Renal pelvis (tissue), 12 donors: ENCODE data around the gene TAF11. TPM values are rescaled to one million over a fixed set of nuclear protein-coding genes. Genes with fewer than 3 reads are reported as not detected.
"Not testable (repeated sequence)": the region's sequence is repeated elsewhere in the genome, so short reads cannot be mapped to it uniquely, and the experiment has no call there.

Experiments used
- DNase-seq: peaks from one replicate; pipeline ENCODE4 v3.0.0-alpha.2; 2013
- long read RNA-seq, 16 experiments: transcript quantifications; one replicate each; lab custom pipeline, GENCODE V29; 2026
- polyA plus RNA-seq, 3 donors: library from polyadenylated mRNA; unstranded; fragments of 120-200 nt; gene quantifications; one replicate each; pipeline ENCODE4 v1.2.1, GENCODE V29; 2013; ENCODE audit not compliant: insufficient read length in 3 of 3

Gene TAF11
- 10 to 100 TPM; 45.3 to 53.0 (median 45.4) TPM for polyA plus RNA-seq
- long read RNA-seq, donor 1, transcript TAF11-201 (5 exons, 1,580 nt) = major isoform, 11 of 11 reads
- long read RNA-seq, donor 1, partial matches to known transcripts = 0 of 11 reads
- long read RNA-seq, donor 1, other reads (novel, unspliced or antisense) = 0 of 11 reads
- long read RNA-seq, donor 2, transcript TAF11-201 (5 exons, 1,580 nt) = major isoform, 16 of 16 reads
- long read RNA-seq, donor 2, partial matches to known transcripts = 0 of 16 reads
- long read RNA-seq, donor 2, other reads (novel, unspliced or antisense) = 0 of 16 reads
- long read RNA-seq, donor 3, transcript TAF11-201 (5 exons, 1,580 nt) = major isoform, 15 of 15 reads
- long read RNA-seq, donor 3, partial matches to known transcripts = 0 of 15 reads
- long read RNA-seq, donor 3, other reads (novel, unspliced or antisense) = 0 of 15 reads
- long read RNA-seq, donor 4, transcript TAF11-201 (5 exons, 1,580 nt) = major isoform, 17 of 27 reads
- long read RNA-seq, donor 4, partial matches to known transcripts = 10 of 27 reads
- long read RNA-seq, donor 4, other reads (novel, unspliced or antisense) = 0 of 27 reads
- long read RNA-seq, donor 5, transcript TAF11-201 (5 exons, 1,580 nt) = major isoform, 6 of 16 reads
- long read RNA-seq, donor 5, partial matches to known transcripts = 8 of 16 reads
- long read RNA-seq, donor 5, other reads (novel, unspliced or antisense) = 0 of 16 reads
- long read RNA-seq, donor 6, transcript TAF11-201 (5 exons, 1,580 nt) = major isoform, 9 of 9 reads
- long read RNA-seq, donor 6, partial matches to known transcripts = 0 of 9 reads
- long read RNA-seq, donor 6, other reads (novel, unspliced or antisense) = 0 of 9 reads
- long read RNA-seq, donor 7, transcript TAF11-201 (5 exons, 1,580 nt) = major isoform, 10 of 22 reads
- long read RNA-seq, donor 7, partial matches to known transcripts = 12 of 22 reads
- long read RNA-seq, donor 7, other reads (novel, unspliced or antisense) = 0 of 22 reads
- long read RNA-seq, donor 8, partial matches to known transcripts = 0 of 2 reads
- long read RNA-seq, donor 8, other reads (novel, unspliced or antisense) = 0 of 2 reads
- long read RNA-seq, donor 9, transcript TAF11-201 (5 exons, 1,580 nt) = major isoform, 18 of 19 reads
- long read RNA-seq, donor 9, partial matches to known transcripts = 0 of 19 reads
- long read RNA-seq, donor 9, other reads (novel, unspliced or antisense) = 0 of 19 reads
- long read RNA-seq, donor 10, transcript TAF11-201 (5 exons, 1,580 nt) = major isoform, 11 of 11 reads
- long read RNA-seq, donor 10, partial matches to known transcripts = 0 of 11 reads
- long read RNA-seq, donor 10, other reads (novel, unspliced or antisense) = 0 of 11 reads
- long read RNA-seq, donor 11, transcript TAF11-201 (5 exons, 1,580 nt) = major isoform, 8 of 8 reads
- long read RNA-seq, donor 11, partial matches to known transcripts = 0 of 8 reads
- long read RNA-seq, donor 11, other reads (novel, unspliced or antisense) = 0 of 8 reads
- long read RNA-seq, donor 12, transcript TAF11-201 (5 exons, 1,580 nt) = major isoform, 22 of 23 reads
- long read RNA-seq, donor 12, partial matches to known transcripts = 0 of 23 reads
- long read RNA-seq, donor 12, other reads (novel, unspliced or antisense) = 0 of 23 reads
- long read RNA-seq, donor 13, transcript TAF11-201 (5 exons, 1,580 nt) = major isoform, 5 of 5 reads
- long read RNA-seq, donor 13, partial matches to known transcripts = 0 of 5 reads
- long read RNA-seq, donor 13, other reads (novel, unspliced or antisense) = 0 of 5 reads
- long read RNA-seq, donor 14, transcript TAF11-201 (5 exons, 1,580 nt) = major isoform, 17 of 40 reads
- long read RNA-seq, donor 14, partial matches to known transcripts = 23 of 40 reads
- long read RNA-seq, donor 14, other reads (novel, unspliced or antisense) = 0 of 40 reads
- long read RNA-seq, donor 15, transcript TAF11-201 (5 exons, 1,580 nt) = major isoform, 18 of 27 reads
- long read RNA-seq, donor 15, partial matches to known transcripts = 7 of 27 reads
- long read RNA-seq, donor 15, other reads (novel, unspliced or antisense) = 0 of 27 reads
- long read RNA-seq, donor 16, transcript TAF11-201 (5 exons, 1,580 nt) = major isoform, 24 of 25 reads
- long read RNA-seq, donor 16, partial matches to known transcripts = 0 of 25 reads
- long read RNA-seq, donor 16, other reads (novel, unspliced or antisense) = 0 of 25 reads

DNA sequence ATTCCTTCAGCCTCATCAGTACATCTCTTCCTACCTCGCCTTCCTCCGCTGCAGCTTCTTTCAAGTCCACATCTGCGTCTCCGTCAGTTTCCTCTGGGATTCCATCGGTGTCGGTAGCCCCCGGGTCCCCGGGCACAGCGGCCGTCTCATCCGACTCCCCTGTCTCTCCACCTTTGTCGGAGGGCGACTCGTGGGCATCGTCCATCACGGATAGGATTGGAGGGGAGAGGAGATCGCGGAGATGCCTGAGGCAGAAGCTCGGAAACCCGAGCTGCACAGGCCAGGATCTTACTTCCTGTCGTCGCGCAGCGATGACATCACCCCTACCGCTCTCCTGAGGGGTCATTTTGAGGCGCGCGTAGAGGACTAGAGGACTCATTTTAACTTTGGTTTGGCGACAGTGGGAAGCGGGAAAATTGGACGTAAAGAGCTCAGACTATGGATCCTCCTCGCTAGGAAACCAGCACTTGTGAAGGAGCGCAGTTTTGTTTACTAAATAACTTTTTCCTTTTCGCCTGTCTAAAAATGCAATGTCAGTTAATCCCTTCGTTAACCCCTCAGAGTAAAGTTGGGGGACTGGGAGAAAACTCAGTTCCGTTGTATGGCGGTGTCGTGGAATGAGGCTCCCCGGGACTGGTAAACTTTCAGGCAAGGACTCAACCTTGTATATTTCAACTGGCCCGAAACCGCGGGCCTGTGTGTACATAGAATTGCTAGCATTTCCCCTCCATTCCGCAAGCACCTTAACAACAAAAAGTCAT is at the start of gene TAF11:
Gene TAF11 (minus strand): TSS at position 290 of the 761 bp plus-strand sequence. CDS start 85 bp downstream, at position 205.
- peak; percentile 97 for DNase-seq

GRCh38 chr6:34934516-34934915 is 46.7 kb upstream of the TAF11 start:
- DNase-seq = peak; percentile 44

GRCh38 chr6:34932202-34932601 is 44.4 kb upstream of the TAF11 start:
- not testable (repeated sequence) for DNase-seq

DNA sequence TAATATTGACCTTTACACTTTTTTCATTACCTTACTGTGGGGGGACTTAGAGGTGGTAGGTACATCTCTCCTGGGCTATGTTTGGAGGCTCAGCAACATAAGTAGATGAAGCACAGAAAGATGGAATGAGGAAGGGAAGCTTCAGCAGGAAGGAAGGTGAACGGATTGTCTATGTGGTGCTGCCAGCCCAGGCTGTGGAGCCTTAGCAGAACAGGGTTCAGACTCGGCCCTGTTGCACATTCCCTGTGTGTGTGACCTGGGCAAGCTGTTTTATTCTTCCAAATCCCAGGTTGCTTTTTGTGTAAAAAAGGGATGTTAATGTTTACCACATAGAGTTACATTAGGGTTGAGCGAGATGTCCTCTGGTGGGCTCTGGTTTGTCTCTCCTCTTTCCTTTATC is 42.4 kb upstream of the TAF11 start:
- DNase-seq = no peak

- no peak for DNase-seq
Observed at GRCh38 chr6:34929241-34929978, 41.6 kb upstream of the TAF11 start.

DNA sequence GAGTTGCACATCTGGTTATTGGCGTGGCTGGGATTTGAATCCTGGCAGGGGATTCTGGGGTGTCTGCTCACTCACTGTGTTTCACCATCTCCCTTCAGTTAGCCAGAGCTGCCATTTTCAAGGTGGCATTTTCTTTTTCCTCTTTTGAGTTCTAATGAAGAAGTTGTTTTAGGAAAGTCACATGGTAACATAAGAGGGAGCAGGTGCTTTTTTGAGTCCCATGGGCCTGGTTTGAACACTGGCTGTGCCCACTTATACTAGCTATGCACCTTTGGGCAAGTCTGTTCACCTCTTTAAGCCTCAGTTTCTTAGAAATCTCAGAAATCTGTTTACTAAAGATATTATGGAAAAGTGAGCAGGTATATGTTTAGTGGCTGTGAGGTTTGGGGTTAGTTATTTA is 40.9 kb upstream of the TAF11 start:
- DNase-seq = no peak

DNA sequence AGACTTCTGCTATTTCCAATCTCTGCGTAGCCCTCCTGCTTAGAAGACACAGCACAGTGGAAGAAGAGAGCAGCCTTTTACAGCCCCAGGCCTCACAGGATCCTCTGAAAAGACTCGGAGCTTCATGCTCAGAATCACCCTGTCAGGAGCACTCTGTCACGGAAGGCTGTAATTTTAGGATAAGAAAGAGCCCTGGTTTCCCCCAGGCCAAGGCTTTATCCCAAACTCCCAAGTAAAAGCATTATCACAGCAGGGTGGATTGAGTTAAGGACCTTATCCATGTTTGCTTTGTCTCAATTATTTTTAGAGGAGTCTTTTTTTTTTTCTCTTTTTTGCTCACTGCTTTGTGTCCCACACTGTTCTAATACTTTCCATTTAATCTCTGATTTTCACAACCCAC is 40.4 kb upstream of the TAF11 start:
- no peak for DNase-seq

DNA sequence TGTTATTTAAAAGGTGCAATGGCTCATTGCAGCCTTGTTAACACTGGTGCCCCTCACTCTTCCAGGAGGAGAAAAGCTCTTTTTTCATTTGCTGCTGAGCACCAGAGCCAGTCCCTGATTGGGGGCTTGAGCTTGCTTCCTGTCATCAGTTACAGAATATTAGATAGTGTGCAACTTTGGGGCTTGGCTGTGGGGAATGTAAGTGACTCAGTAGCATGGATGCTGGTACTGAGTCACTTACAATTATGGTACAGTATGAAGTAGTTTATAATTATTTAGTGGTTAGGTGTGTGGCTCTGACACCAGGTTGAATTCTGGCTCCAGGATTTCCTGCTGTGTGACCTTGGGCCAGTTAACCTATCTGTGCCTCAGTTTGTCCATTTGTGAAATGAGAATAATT is 38.8 kb upstream of the TAF11 start:
- no peak for DNase-seq

GRCh38 chr6:34924831-34925625 is 37.2 kb upstream of the TAF11 start:
- no peak for DNase-seq

- DNase-seq = no peak
Observed at GRCh38 chr6:34922177-34922663, 34.4 kb upstream of the TAF11 start.

- no peak for DNase-seq
Observed at GRCh38 chr6:34920097-34920496, 32.3 kb upstream of the TAF11 start.

- DNase-seq = no peak
Observed at GRCh38 chr6:34919651-34920050, 31.8 kb upstream of the TAF11 start.

DNA sequence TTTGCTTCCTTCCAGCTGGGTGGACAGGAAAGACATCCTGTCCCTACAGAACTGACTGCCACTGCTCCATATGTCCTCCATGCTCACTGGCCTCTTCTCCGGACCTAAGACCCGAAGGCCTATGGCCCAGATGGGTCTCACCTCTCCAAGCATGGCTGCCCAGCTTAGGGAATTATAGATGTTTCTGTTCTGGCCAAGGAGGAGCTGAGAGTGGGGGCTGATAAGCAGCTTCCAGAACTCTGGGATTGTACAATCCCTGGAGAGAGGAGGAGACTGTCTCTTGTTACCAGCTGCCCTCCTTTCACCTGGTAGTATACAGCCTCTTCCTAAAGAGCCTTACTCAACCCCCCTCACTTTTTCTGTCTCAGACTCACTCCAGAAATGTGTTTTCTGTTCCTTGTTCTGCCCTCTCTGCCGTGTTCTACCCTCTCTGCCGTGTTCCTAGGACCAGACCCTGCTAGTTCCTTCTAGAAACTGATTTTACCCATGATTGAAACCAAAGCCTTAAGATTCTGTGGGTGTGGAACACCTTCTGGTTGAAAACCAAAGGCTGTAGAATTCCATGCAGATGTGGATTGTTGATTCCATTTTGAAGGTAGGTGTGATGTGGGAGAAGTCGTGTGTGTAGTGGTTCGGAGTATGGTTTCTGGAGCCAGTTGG is 29.9 kb upstream of the TAF11 start:
- DNase-seq = no peak

DNA sequence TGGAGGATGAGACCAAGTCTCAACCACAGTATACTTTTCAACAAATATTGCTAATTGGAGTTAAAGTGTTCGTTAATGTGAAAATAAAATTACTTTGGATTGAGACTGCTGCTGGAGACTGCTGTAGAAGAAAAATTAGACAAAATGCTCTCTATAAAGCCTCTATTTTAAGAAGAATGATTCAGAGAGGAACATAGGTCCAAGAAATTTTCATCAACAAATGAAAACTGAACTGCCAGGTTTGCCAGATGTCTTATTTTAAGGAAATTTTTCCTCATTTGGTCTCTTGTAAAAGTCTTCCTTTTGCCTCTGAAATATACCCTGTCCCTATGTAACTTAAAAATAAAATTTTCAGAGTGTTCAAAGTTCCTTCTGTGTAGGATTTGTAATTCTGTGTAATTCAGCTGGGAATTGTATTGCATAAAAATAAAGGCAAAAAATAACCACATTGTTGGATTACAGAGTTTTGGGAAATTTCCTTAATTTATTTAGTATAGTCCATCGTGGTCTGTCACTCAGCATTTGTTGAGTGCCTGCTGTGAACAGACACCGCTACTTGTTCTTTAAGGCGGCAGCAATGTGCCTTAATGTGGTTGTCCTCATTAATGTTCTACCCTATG is 28.6 kb upstream of the TAF11 start:
- DNase-seq = no peak

DNA sequence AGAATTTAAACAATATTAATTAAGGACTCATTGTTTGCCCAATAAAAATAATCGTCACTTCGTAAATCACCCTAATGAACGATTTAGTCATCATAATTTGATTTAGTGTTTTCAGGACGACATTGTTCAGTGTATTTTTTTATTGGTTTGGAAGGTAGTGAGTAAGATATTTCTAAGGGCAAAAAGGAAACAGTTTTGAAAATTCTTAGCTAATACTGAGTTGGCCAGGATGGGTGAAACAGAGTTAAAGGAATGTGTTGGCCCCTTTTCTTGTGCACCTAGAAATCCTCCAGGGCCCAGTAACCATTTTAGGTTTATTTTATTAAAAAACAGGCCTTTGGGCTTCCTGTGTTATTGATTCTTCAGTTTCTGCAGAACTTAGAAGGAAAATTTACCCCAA is 26.5 kb upstream of the TAF11 start:
- DNase-seq = no peak

- no peak for DNase-seq
Observed at GRCh38 chr6:34912715-34913464, 25.0 kb upstream of the TAF11 start.
